Renal cortical epithelial cell (primary cell): ENCODE measurements around the gene WDR45B. TPM values are rescaled to one million over a fixed set of nuclear protein-coding genes. Genes with fewer than 3 reads are reported as not detected.
A peak's percentile ranks its signal among the peaks of the same experiment; 100 is the strongest.

Source experiments
- DNase-seq: peaks from one replicate; pipeline ENCODE4 v3.0.0-alpha.2; 2011; ENCODE audit warnings: low read depth
- total RNA-seq: library from RNA; depleted of rRNA; stranded (reverse); fragments of >200 nt; gene quantifications from 2 replicates; pipeline ENCODE4 v1.2.3, GENCODE V29; 2014

Gene WDR45B
- total RNA-seq, 1 donor from 2014 or later: 88.6 TPM

DNA sequence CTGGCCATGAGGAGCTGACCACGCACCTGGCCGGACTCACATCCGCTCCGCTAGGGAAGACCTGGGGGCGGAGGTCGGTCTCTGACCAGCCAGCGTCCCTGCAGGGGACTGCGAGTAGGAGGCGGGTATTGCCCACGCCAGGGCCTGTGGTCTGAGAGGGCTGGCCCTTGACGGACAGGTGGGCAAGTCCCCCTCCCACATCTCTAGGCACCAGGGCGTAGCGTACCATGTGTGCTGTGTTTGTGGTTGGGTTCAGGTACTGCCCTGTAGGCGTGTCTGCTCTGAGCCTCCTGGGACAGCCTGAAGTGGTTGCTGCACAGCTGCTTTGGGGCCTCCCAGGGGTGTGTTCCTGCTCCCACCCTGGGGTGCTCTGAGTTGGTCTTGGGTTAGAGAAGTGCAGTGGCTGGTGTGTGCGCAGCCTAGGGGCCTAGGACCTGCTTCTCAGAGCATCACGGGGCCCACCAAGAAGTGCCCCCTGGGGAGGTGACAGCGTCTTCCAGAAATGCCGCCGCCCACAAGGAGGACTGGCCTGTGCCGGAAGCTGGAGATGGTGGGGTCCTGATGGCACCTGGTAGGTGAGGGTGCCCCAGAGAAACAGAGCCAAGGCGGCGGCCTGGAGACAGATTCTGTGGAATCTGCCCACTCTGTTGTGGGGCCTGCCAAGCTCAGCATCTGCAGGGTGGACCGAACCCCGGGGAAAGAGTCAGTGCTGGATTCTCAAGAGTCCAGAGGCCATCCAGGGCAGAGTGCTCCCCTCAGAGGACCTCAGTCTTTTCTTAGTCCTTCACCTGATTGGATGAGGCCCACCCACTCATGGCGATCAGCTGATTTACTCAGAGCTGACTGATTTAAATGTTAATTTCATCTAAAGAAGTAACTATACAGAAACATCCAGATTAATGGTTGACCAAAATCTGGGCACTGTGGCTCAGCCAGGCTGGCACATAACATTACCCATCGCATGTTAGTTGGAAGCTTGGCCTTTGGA is 48.3 kb downstream of the WDR45B start:
- DNase-seq: no peak

DNA sequence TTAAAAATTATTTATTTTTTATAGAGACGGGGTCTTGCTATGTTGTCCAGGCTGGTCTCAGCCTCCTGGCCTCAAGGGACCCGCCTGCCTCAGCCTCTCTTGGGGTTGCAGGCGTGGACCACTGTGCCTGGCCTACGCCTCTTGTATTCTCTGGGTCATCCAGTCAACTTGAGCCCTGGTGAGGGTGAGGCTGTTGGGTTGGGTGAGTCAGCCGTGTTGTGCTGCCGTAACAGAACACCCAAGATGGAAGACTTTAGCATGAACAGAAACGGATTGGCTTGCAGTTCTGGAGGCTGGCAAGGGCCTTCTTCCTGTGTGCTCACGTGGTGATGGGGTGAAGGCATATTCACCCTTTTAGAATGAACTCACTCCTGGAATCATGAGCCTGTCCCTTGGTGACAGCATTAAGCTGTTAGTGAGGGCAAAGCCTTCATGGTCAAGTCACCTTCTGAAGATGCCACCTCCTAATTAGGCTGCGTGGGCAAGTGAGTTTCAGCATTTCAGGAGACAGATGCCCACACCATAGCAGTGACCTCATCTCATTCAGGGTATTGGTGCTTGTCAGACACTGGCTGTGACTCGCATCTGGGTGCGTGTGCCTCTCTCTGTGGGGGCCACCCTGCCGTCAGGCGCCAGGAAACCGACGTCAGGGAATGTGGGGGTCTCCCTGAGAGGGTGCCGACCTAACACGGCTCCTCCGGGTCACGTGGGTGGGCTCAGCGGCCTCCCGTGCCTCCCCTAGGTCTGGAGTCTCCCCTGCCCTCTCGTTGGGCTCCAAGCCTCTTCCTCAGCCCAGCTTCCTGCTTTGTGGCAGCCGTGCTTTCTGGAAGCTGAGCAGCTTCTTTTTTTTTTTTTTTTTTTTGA is 49.8 kb downstream of the WDR45B start:
- DNase-seq: no peak

DNA sequence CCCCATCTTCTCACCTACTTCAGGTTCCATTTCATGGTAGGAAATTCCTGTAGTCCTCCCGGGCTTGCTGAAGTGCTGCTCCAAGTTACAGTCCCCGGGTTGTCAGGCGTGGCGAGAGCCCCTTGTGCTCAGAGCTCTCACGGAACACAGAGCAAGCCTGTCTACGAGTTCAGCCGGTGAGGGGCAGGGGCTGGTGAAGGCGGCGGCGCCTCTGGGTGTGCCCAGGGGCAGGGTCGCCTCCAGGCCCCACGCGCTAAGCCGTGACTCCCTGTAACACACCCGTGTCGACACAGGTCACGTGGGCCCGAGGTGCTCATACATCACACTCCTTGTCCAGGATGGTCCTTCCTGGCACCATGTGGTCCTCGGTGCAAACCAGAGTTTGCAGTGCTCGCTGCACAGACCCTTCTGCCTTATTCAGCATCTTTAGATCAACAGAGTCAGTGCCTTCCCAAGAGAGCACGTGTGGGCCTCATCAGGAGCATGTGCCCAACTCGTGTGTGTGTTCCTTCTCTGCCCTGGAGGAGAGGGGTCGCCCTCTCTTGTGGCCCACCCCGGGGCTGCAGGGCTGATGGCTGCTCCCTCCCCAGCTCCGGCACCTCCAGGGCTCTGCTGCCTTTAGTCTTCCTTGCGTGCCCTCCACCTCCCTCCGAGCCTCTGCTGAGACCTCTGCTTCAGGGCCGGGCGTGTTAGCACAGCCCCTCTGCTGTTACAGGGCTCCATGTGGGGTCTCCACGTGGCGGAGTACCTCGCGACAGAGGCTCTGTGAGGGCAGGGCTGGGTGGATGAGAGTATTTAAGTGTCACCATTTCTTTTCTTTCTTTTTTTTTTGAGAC is 51.2 kb downstream of the WDR45B start:
- no peak for DNase-seq

DNA sequence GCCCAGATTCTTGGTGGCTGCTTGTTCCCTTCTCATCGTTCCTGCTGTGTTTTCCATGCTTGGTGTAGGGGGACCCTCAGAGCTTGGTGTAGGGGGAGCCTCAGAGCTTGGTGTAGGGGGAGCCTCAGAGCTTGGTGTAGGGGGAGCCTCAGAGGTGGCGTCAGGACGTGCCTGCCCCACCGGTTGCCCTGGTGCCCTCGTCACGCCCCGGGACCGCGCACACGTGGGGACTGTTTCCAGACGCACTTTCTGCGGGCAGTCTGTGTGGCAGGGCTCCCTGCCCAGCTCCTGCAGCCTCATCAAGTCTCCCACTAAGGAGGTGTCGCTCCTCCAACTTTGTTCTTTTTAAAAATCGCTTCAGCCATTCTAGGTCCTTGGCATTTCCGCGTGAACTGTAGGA is 51.9 kb downstream of the WDR45B start:
- DNase-seq: no peak

DNA sequence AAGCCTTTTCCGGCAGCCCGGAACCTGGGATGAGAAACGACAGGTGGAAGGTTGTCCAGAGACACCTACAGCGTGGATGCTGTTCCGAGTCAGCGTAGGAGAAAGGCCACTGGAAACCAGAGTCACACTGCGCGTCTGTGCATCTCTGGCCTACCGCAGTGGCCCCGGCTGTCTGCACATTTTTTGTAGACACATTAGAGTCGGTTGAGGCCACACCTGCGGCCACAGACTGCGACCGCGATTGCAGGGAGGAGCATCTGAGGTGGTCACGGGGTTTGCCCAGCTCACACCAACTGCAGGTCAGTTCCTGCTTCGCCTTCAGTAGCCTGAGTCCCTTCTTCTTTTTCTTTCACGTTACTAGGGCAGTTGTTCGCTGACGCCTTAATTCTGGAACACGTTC is 52.4 kb downstream of the WDR45B start:
- DNase-seq: no peak

DNA sequence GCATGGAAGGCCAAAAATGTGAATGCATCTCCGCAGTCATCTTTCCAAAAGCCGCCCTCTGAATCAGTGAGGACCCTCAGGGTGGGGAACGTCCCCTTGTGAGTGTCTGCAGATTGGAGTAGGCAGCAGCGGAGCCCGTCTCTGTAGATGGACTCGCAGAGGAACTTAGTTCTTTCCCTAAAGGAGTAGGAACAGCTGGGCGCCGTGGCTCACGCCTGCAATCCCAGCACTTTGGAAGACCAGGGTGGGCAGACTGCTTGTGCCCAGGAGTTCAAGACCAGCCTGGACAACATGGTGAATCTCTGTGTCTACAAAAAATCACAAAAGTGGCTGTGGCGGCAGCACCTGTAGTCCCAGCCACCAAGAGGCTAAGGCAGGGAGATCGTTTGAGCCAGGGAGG is 53.7 kb downstream of the WDR45B start:
- no peak for DNase-seq

DNA sequence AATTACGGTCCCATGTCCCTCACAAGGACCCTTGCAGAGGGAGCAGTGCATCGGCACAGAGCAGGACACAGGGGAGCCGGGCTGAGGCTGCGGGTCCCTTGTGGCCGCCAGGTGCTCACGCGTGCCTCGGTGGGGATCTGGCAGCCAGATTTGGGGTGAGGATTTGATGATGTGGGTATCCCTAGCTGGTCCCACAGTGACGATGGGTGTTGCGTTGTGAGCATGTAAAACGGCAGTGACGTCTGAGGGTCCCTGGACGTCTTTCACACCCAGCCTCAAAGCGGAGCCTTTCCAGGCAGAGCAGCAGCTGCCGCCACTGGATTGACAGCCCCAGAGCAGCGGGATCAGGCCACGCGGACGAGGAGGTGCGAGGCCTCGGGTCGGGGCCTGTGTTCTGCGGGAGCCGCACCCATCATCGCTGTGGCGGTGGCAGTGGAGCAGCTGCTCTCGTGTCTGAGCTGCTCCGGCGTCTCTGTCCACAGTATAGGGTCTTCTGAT is 54.6 kb downstream of the WDR45B start:
- no peak for DNase-seq

DNA sequence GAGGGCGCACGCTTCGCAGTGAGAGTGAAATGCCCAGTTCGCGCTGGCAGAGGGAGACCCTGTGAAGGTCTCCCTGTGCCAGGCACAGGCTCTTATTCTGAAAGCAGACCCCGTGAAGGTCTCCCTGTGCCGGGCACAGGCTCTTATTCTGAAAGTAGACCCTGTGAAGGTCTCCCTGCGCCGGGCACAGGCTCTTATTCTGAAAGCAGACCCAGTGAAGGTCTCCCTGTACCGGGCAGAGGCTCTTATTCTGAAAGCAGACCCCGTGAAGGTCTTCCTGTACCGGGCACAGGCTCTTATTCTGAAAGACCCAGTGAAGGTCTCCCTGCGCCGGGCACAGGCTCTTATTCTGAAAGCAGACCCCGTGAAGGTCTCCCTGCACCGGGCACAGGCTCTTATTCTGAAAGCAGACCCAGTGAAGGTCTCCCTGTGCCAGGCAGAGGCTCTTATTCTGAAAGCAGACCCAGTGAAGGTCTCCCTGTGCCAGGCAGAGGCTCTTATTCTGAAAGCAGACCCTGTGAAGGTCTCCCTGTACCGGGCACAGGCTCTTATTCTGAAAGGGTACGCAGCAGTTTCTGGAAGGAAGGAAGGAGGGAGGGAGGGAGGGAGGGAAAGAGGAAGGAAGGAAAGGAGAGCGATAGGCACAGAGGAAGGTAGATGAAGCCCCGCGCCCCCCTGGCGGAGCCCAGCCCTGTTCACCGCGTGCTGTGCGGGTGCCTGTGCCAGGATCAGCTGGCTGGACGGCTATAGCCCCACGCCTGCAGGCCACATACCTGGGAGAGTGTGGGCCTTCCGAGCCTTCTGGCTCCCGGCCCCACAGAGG is 55.3 kb downstream of the WDR45B start:
- peak; percentile 88 for DNase-seq

DNA sequence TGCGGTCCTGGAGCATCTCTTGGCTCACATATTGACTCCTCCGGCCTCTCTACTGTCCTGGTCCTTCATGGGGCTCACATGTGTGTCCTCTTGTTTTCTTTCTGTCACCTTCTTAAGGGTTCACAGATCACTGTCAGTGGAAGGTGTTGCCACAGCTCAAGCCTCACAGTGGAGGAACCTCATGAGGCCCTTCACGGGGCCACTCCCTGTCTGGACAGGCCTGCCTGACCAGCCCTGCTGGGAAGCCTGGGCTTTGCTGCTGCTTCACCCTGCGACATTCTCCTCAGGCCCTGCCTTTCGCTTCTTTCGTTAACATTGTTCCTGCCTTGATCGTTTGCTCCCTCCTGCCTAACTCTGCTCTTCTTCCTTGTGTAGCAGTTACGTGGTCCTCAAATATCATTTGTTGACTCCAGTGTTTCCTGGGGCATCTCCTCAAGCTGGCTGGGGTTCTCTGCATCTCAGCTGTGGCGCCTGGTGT is 55.9 kb downstream of the WDR45B start:
- DNase-seq: no peak

DNA sequence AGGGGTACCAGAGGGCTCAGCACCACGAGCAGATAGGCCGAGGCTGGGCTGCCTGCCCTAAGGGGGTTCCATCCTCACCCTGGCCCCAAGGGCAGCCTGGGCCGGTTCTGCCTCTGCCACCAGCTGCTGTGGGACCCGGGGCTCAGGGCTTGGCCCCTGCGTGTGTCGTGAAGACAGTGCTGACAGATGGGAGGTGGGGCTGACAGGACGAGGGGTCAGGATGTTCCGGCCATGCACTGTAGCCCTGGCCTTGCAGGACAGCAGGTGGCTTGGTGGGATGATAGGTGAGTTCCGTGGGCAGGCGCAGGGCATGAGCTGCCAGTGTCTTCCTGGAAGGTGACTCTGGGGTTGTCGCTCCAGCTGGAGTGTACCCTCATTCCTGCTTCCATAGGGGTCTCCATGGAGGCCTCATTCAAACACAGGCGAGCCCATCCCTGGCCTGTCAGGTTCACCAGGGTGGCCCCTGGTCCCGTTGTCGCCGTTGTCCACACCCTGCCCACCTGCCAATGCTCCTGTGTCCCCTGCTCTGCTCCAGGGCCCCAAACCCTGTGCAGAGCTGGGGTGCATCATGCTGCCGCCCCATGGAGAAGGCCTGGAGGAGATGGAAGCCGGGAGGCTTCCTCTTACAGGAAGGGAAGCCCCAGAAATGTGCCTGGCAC is 57.2 kb downstream of the WDR45B start:
- DNase-seq: no peak

DNA sequence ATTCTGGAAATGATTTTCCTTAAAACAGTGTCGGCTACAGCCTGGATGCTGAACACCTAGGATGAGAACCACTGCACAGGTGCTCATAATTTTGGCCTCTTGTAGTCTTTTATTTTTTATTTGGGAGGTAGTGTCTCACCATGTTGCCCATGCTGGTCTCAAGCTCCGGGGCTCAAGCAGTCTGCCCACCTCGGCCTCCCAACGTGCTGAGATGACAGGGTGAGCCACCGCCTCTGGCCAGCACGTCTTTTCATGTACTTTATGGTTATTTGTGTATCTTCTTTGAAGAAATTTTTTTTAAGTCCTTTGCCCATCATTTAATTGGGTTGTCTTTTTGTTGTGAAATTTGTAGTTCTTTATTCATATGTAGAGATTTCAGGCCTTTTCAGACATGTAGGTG is 58.0 kb downstream of the WDR45B start:
- no peak for DNase-seq

DNA sequence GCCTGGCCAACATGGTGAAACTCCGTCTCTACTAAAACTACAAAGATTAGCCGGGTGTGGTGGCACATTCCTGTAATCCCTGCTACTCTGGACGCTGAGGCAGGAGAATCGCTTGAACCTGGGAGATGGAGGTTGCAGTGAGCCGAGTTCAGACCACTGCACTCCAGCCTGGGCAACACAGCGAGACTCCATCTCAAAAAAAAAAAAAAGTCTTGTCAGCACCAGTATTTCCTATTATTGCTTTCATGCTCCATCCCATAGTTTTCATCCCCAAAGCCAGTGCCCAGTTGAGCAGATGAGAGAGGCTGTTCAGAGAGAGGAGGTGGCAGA is 58.4 kb downstream of the WDR45B start:
- DNase-seq: no peak

DNA sequence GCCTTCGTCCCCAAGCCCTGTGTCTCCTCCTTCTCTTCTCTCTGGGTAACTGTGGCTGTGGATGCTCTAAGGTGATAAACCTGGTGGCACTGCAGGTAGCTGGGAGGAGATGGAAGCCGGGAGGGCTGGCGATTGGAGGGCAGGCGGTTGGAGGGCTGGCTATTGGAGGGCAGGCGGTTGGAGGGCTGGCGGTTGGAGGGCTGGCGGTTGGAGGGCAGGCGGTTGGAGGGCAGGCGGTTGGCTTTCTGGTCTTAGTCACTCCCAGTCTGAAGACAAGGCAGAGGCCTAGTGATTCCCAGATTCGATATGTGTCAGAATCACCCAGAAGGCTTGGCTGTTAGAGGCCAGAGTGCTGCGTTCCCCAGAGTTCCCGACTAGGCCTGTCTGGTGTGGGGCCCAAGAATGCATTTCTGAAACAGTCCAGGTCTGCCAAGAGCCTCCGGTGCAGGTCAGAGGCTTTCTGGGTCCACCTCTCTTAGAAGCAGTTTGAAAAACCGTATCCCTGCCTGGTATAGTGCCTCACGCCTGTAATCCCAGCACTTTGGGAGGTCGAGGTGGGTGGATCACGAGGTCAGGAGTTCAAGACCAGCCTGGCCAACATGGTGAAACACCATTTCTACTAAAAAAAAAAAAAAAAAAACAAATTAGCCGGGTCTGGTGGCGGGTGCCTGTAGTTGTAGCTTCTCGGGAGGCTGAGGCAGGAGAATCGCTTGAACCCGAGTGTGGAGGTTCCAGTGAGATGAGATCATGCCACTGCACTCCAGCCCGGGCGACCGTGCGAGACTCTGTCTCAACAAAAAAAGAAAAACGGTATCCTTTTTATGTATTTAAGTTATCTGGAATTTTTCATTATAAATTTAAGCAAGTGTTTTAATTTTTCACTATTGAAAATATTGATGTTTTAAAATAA is 59.7 kb downstream of the WDR45B start:
- DNase-seq: no peak

DNA sequence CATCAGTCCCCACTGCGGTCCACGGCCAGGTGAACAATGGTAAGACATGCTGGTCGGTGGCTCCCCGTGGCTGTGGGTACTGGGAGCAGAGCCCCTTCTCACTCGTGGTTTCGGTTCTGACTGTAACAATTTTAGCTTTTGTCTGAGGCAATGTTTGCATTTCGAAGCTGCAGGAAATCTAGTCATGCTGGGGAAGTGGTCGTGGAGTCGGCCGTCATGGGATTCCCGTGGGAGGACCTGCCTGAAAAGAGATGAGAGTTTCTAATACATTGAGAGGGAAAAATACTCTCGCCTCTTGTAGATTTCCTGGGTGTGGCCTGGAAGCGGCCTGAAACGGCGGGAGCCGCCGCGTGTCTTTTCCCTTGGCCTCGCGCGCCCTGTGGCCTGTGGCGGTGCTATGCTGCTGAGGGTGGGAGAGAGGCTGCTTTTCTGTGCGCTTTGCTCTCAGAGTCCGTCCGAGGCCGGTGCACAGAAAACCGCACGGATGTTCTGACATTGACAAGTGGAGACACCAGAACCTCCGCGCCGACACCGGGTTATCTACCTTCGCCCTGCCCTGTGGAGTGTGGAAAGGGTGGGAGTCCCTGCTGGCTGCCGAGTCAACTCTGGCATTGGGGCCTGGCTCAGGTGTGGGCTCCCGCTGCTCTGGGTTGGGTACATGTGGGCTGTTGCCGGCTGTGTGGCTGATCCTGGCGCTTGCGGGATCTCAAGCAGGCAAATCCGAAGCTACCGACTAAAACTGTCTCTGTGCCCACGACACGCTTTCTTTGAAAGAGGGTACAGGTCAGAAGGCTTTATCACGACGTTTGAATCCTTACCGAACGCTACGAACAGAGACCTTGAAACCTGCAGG is 60.8 kb downstream of the WDR45B start:
- DNase-seq: no peak

DNA sequence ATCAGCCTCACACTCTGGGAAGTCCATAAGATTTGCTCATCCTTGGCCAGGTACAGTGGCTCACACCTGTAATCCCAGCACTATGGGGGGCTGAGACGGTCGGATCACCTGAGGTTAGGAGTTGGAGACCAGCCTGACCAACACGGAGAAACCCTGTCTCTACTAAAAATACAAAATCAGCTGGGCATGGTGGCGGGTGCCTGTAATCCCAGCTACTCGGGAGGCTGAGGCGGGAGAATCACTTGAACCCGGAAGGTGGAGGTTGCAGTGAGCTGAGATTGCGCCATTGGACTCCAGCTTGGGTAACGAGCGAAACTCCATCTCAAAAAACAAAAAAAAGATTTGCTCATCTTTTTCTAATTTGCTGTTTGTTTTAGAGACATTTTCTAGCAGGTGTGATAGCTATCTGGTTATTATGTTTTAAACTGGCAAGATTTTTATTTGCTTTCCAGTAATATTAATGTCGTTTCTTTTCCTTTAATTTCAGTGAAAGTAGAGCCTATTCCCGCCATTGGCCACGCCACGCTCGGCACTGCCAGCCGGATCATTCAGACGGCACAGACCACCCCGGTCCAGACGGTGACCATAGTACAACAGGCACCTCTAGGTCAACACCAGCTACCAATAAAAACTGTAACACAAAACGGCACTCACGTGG is 61.5 kb downstream of the WDR45B start:
- DNase-seq: no peak

DNA sequence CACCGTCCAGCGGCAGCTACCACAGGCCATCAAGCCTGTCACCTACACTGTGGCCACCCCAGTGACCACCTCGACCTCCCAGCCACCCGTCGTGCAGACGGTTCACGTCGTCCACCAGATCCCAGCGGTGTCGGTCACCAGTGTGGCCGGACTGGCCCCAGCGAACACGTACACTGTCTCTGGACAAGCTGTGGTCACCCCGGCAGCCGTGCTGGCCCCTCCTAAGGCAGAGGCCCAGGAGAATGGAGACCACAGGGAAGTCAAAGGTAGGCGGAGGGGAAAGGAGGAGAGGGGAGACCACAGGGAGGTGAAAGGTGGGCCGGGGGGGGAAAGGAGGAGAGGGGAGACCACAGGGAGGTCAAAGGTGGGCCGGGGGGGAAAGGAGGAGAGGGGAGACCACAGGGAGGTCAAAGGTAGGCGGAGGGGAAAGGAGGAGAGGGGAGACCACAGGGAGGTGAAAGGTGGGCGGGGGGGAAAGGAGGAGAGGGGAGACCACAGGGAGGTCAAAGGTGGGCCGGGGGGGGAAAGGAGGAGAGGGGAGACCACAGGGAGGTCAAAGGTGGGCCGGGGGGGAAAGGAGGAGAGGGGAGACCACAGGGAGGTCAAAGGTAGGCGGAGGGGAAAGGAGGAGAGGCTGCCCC is 62.2 kb downstream of the WDR45B start:
- peak; percentile 13 for DNase-seq

DNA sequence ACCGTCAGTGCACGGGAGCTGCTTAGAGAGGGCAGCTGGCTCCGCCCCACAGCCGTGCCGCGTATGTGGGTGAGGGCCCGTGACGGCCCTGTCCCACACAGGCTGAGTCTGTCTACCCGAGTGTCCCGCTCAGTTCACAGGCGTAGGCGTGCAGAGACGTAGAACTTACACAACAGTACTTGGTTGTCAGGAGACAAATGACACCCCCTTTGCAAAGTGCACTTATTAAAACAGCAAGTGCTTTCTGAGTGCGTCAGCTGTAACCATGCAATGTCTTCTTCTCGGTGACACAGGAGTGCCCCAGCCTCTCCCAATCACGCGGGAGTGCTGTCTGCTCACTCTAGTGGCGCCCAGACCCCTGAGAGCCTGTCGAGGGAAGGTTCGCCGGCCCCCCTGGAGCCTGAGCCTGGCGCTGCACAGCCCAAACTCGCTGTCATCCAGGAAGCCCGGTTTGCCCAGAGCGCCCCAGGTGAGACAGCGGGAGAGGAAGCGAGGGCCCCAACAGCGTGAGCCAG is 64.5 kb downstream of the WDR45B start:
- DNase-seq: no peak
